ENCODE data around the gene WDR54.

GRCh38 chr2:74441690-74442482, 20.4 kb downstream of the WDR54 start, which contains the start of gene RTKN:
- no peak for TF ChIP-seq EZH2 (IDR thresholded peaks at IDR 0.05)
- no peak for TF ChIP-seq POLR2AphosphoS5 (IDR thresholded peaks at IDR 0.05; ENCODE audit: borderline replicate concordance, low read depth, low read length)
- no peak for TF ChIP-seq FOXP2 (optimal IDR thresholded peaks at IDR 0.05; ENCODE audit: control extremely low read depth, extremely low read length, insufficient read depth)

All from SK-N-MC (cell line).